Adipocyte (in vitro differentiated cells): ENCODE data around the gene TUFT1.

Experiments used
- DNase-seq: peaks from one replicate; pipeline ENCODE4 v3.0.0-alpha.2; 2015; ENCODE audit warnings: low read depth
- H3K27me3 ChIP-seq: replicated peaks from 2 replicates; pipeline ENCODE4 v1.7.0; 2013; ENCODE audit warnings: mild to moderate bottlenecking, low read length, moderate library complexity; ENCODE audit not compliant: control insufficient read depth, insufficient read depth
- H3K36me3 ChIP-seq: 2 replicates; pipeline ENCODE4 v1.7.0; 2013; ENCODE audit warnings: low read length, mild to moderate bottlenecking, moderate library complexity; ENCODE audit not compliant: control insufficient read depth, insufficient read depth, severe bottlenecking
- H3K4me1 ChIP-seq: 2 replicates; pipeline ENCODE4 v1.7.0; 2013; ENCODE audit warnings: mild to moderate bottlenecking, low read length, moderate library complexity; ENCODE audit not compliant: control insufficient read depth, insufficient read depth
- H3K4me3 ChIP-seq: 2 replicates; pipeline ENCODE4 v1.7.0; 2013; ENCODE audit warnings: mild to moderate bottlenecking, low read length, moderate library complexity
- H3K9ac ChIP-seq: 2 replicates; pipeline ENCODE4 v1.7.0; 2013; ENCODE audit warnings: mild to moderate bottlenecking, low read length, moderate library complexity
- H3K9me3 ChIP-seq: 2 replicates; pipeline ENCODE4 v1.7.0; 2013; ENCODE audit warnings: mild to moderate bottlenecking, low read length, moderate library complexity; ENCODE audit not compliant: control insufficient read depth

Gene TUFT1

DNA sequence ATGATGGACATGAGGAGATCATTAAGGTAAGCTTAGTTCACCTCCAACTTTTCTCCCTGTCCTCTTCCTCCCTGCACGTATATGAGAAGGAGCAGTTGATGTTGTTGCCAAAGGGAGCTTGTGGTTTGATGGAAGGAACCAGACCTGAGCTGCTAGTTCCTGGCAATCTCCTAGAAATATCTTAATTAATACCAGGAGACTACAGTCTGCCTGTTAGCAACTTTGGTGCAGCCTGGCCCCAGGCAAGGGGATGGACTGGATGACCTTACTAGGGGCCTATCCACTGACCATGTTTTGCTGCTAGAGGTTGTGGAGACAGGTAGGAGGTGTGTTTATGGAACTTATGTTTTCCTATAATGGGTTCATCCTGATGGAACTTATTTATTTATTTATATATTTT is 22.6 kb downstream of the TUFT1 start:
- Histone ChIP-seq H3K9ac (no peak overlapping the region), H3K4me3 (no peak overlapping the region), H3K4me1 (peaks cover 5% of the 10 kb centered on the region), H3K36me3 (no peaks in the 10 kb centered on the region), H3K27me3 (no peaks in the 10 kb centered on the region), H3K9me3 (no peaks in the 10 kb centered on the region)
- no peak for DNase-seq

DNA sequence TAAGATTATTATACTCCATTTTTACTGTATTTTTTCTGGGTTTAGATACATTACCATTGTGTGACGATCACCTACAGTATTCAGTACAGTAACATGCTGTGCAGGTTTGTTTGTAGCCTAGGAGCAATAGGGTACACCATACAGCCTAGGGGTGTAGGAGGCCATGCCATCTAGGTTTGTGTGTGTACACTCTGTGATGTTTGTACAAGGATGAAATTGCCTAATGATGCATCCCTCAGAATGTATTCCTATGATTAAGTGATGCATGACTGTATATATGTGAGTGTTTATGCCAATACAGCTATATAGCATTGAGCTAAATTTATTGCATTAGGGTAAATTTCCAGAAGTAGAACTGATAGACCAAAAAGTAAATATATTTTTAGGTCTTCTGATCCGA is 23.3 kb downstream of the TUFT1 start:
- H3K4me1 ChIP-seq = peaks cover 5% of the 10 kb centered on the region
- no peak overlapping the region for H3K4me3 ChIP-seq
- H3K27me3 ChIP-seq = no peaks in the 10 kb centered on the region
- no peak overlapping the region for H3K9ac ChIP-seq
- H3K9me3 ChIP-seq = no peaks in the 10 kb centered on the region
- H3K36me3 ChIP-seq = no peaks in the 10 kb centered on the region
- DNase-seq = no peak

DNA sequence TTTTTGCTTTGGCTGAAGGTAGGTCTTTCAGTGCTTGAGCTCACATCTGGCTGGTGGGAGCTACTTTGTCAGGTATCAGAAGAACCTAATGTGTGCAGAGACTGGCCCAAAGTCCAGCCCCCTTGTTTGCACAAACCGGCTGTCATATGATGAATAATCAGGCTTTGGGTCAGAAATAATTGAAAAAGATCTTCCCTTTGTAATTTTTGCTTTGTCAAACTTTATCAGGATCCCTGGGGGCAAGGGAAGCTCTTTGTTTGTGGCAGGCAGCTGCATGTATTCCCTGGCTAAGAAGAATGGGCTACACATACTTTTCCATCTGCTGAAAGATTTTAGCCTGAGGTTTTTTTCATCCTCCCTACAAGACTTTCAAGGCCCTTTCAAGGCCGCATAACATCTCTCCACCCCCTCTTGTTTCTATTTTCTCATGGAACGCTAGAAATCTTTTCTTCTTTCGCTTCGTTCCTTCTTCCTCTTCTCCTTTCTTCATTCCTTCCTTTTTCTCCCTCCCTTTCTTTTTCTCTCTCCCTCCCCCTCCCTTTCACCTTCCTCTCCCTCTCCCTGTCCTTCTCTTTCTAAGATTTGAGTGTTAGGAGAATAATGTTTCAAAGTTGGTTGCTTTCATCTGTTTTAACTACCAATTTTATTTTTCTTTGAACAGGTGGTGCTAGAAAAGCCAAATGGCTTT is 25.5 kb downstream of the TUFT1 start:
- H3K9me3 ChIP-seq = no peaks in the 10 kb centered on the region
- no peaks in the 10 kb centered on the region for H3K36me3 ChIP-seq
- H3K4me1 ChIP-seq = peaks cover 12% of the 10 kb centered on the region
- H3K4me3 ChIP-seq = no peak overlapping the region
- H3K27me3 ChIP-seq = no peaks in the 10 kb centered on the region
- no peak for DNase-seq
- H3K9ac ChIP-seq = no peak overlapping the region

DNA sequence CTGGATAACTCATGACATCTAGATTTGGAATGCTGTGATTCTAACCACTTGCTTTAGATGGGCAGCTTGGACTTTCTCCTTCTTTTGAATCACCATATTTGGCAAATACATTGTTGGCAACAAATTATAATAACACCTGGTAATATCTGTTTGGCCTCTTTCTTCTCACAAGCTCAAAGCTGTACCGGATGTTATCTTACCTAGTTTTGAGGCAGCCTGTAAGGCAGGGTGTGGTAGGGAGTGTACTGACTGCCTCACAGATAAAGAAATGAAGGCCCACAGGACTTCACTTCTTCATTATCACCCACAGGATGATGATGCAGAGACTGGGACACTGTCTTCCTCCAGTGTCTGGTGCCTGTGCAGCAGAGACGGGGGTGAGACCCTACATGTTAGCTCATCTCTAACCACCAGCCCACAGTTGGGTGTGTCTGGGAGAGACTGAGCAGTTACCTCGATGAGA is 28.5 kb downstream of the TUFT1 start:
- Histone ChIP-seq H3K36me3 (no peaks in the 10 kb centered on the region), H3K4me1 (peaks cover 12% of the 10 kb centered on the region), H3K9me3 (no peaks in the 10 kb centered on the region), H3K9ac (no peak overlapping the region), H3K27me3 (no peaks in the 10 kb centered on the region), H3K4me3 (no peak overlapping the region)
- DNase-seq = no peak

- Histone ChIP-seq H3K36me3 (peaks cover 7% of the 10 kb centered on the region), H3K27me3 (no peaks in the 10 kb centered on the region), H3K9ac (no peak overlapping the region), H3K9me3 (no peaks in the 10 kb centered on the region), H3K4me3 (no peak overlapping the region), H3K4me1 (peaks cover 7% of the 10 kb centered on the region)
- no peak for DNase-seq
Measured at GRCh38 chr1:151570819-151571218, 30.7 kb downstream of the TUFT1 start.

GRCh38 chr1:151574575-151575529 is 34.7 kb downstream of the TUFT1 start:
- Histone ChIP-seq H3K9me3 (no peaks in the 10 kb centered on the region), H3K27me3 (no peaks in the 10 kb centered on the region), H3K36me3 (peaks cover 7% of the 10 kb centered on the region), H3K4me3 (no peak overlapping the region), H3K4me1 (peaks cover 3% of the 10 kb centered on the region), H3K9ac (no peak overlapping the region)
- peak; percentile 55 for DNase-seq

GRCh38 chr1:151577173-151577572 is 37.1 kb downstream of the TUFT1 start:
- Histone ChIP-seq H3K27me3 (no peaks in the 10 kb centered on the region), H3K9ac (no peak overlapping the region), H3K4me3 (no peak overlapping the region), H3K36me3 (peaks cover 7% of the 10 kb centered on the region), H3K4me1 (no peaks in the 10 kb centered on the region), H3K9me3 (no peaks in the 10 kb centered on the region)
- DNase-seq = no peak

GRCh38 chr1:151578941-151579340 is 38.8 kb downstream of the TUFT1 start:
- Histone ChIP-seq H3K4me1 (peaks cover 2% of the 10 kb centered on the region), H3K36me3 (peaks cover 5% of the 10 kb centered on the region), H3K4me3 (no peak overlapping the region), H3K9me3 (no peaks in the 10 kb centered on the region), H3K27me3 (no peaks in the 10 kb centered on the region), H3K9ac (no peak overlapping the region)
- no peak for DNase-seq

- H3K27me3 ChIP-seq = no peaks in the 10 kb centered on the region
- H3K4me3 ChIP-seq = no peak overlapping the region
- peaks cover 9% of the 10 kb centered on the region for H3K4me1 ChIP-seq
- no peaks in the 10 kb centered on the region for H3K36me3 ChIP-seq
- no peak for DNase-seq
- H3K9ac ChIP-seq = no peak overlapping the region
- H3K9me3 ChIP-seq = no peaks in the 10 kb centered on the region
Measured at GRCh38 chr1:151579436-151580225, 39.5 kb downstream of the TUFT1 start.

DNA sequence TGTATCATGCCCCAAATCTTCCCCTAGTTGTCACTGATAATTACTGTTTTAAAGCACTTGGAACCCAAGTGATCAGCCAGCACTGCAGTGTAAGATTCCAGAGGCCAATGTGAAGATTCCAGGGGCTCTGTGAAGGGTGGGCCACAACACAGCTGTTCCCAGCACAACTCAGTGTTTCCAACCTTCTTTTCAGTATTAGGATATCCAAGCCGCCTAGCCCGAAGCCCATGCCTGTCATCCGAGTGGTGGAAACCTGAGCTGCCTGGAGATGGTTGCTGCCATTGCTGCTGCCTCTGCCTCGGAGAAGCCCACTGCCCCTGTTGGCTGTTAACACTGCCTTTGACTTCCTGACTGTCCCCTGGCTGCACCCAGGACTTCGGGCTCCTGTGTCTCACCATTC is 41.3 kb downstream of the TUFT1 start:
- H3K36me3 ChIP-seq = no peaks in the 10 kb centered on the region
- no peak for DNase-seq

DNA sequence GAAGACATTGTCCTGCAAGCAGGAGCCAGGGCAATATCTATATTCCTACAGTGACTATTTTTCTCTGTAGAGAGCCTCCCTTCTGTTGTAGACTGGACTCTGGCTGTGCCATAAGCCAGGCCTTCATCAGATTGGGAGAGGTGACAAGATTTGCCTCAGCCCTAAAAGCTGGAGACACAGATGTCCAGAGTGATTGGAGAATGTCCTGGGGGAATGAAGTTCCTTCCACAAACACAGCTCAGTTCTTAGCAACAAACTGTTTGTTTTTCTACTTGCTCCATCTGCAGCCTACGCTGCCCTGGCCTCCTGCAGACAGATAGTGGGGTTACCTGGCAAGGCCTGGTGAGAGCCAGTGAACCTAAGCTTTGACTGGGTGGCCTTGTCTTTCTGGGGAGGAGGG is 41.8 kb downstream of the TUFT1 start:
- H3K4me1 ChIP-seq = peaks cover 9% of the 10 kb centered on the region

More for the DNA sequence above, 41.3 kb downstream of the TUFT1 start:
- Histone ChIP-seq H3K4me1 (peaks cover 9% of the 10 kb centered on the region), H3K4me3 (no peak overlapping the region), H3K27me3 (no peaks in the 10 kb centered on the region), H3K9me3 (no peaks in the 10 kb centered on the region), H3K9ac (no peak overlapping the region)

More for the DNA sequence above, 41.8 kb downstream of the TUFT1 start:
- H3K9ac ChIP-seq = no peak overlapping the region
- no peak for DNase-seq
- H3K36me3 ChIP-seq = no peaks in the 10 kb centered on the region
- H3K27me3 ChIP-seq = no peaks in the 10 kb centered on the region
- no peaks in the 10 kb centered on the region for H3K9me3 ChIP-seq
- no peak overlapping the region for H3K4me3 ChIP-seq
